ENCODE measurements around the gene KDM2A. TPM values are rescaled to one million over a fixed set of nuclear protein-coding genes. Genes with fewer than 3 reads are reported as not detected.

Gene KDM2A
- total and polyA plus RNA-seq, 2 of the 13 experiments (the other 11 are each of a cell fraction or from before 2014, with no cell fraction given): 31.3 to 31.4 TPM

DNA sequence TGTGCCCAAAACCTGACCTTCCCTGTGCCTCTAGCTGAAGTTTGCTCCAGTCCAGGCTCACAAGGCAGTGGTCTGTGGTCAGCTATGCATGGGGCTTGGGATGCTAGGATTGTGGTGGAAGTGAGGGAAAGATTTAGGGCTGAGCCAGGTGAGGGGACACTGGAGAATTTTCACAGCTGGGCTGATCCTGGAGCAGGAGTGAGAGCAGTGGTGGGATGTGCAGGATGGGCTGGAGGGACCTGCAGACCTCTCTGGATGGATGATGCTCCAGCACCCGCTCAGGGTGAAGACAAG is 23.9 kb upstream of the KDM2A start (continued):
- no peak for TF ChIP-seq JUN (CRISPR knock-in tag; IDR thresholded peaks at IDR 0.05)
- no peak for TF ChIP-seq EED (CRISPR knock-in tag; IDR thresholded peaks at IDR 0.05)

DNA sequence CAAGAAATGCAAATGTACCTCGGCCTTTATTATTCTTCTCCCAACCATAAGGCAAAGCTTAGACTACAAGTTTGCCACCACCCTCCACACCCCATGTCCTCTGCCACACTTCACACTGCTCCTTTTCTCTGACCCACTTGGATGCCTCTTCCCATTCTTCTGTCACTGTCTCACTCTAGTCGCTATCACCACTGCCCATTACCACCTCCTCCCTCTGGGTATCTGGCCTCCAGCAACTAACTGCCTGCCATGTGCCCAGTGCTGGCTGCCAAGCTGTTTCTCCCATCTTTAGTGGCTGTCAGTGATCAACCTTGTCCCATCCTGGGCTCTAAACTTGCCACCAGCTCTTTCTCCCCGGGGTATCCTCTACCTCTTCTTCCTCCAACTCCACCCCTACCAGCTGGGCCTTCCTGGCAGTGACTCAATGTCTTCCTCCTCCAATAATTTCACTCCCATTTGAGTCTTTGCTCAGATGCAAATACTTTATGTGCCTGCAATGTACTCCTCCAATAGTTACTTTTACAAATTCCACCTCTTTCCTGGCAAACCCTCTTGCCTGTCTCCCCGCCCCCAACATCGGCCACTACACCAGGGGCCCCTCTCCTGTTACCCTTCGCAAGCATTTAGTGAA is 20.1 kb upstream of the KDM2A start:
- ChIA-PET POLR2A (no interaction called here), CTCF (ENCODE audit: low intra/inter-chr PET ratio, low total read pairs) (no interaction called here)
- Histone ChIP-seq H2AFZ (ENCODE audit: low read length) (no peak overlapping the region), H3K9me3 (ENCODE audit: low read length) (no peaks in the 10 kb centered on the region), H4K20me1 (ENCODE audit: insufficient read depth, low read length) (no peaks in the 10 kb centered on the region), H3K4me1 (ENCODE audit: insufficient read depth, low read length) (peaks cover 25% of the 10 kb centered on the region), H3K4me2 (ENCODE audit: low read depth, low read length) (no peak overlapping the region), H3K4me3 (replicated peaks in 1 of 3; ENCODE audit: insufficient read depth in 1 of 3, low read depth in 2 of 3, low read length in 3 of 3) (no peak overlapping the region), H3K36me3 (replicated peaks in 1 of 2; ENCODE audit: control insufficient read depth in 1 of 2, insufficient read depth in 2 of 2, low read length in 2 of 2) (no peaks in the 10 kb centered on the region), H3K79me2 (ENCODE audit: insufficient read depth, low read length) (no peaks in the 10 kb centered on the region), H3K9ac (ENCODE audit: insufficient read depth, low read depth, low read length) (no peak overlapping the region), H3K27me3 (ENCODE audit: control insufficient read depth in 1 of 2, insufficient read depth in 2 of 2, low read length in 2 of 2) (peaks cover 0 to 7% of the 10 kb centered on the region in 2 experiments; a peak in 4 of 5 replicates), H3K27ac (ENCODE audit: extremely low read length, insufficient read depth, low read length) (no peak overlapping the region)
- in situ Hi-C loops (cut with HindIII; ENCODE audit: extremely low pct_ligation_motif_present, low pct_unique_long_range_greater_than_20kb): no loop called here
- ATAC-seq (no peak), FAIRE-seq (no peak), DNase-seq (ENCODE audit: low spot score) (no peak)
- 48% methylated on average over 6 of the region's 6 CpGs for WGBS (ENCODE audit: low lambda C conversion rate)
- intact Hi-C loops (cut with micrococcal nuclease; ENCODE audit: unreplicated experiment): no loop called here
- BruUV-seq (replicated peaks): no TSS peak
- TF ChIP-seq PTBP1 (IDR thresholded peaks at IDR 0.05; ENCODE audit: low read depth, low read length, poor library complexity, severe bottlenecking) (no peak), ZNF567 (CRISPR knock-in tag; IDR thresholded peaks at IDR 0.05; ENCODE audit: borderline replicate concordance) (no peak), MAFG (CRISPR knock-in tag; IDR thresholded peaks at IDR 0.05) (no peak), ZZZ3 (CRISPR knock-in tag; IDR thresholded peaks at IDR 0.05; ENCODE audit: borderline replicate concordance) (no peak), CREB1 (IDR thresholded peaks at IDR 0.05) (no peak), CREB1 (CRISPR knock-in tag; IDR thresholded peaks at IDR 0.05) (no peak), ELF1 (CRISPR knock-in tag; IDR thresholded peaks at IDR 0.05) (no peak), NR2F2 (IDR thresholded peaks at IDR 0.05; ENCODE audit: borderline replicate concordance, low read depth) (no peak), ZNF589 (CRISPR knock-in tag; conservative IDR thresholded peaks at IDR 0.05) (no peak), PCBP2 (optimal IDR thresholded peaks at IDR 0.05; ENCODE audit: low read depth, low read length, poor library complexity, severe bottlenecking) (no peak), DNMT3B (CRISPR knock-in tag; conservative IDR thresholded peaks at IDR 0.05) (no peak), ZNF333 (CRISPR knock-in tag; IDR thresholded peaks at IDR 0.05; ENCODE audit: borderline replicate concordance) (no peak), ZNF207 (IDR thresholded peaks at IDR 0.05; ENCODE audit: borderline replicate concordance) (no peak)
- TF ChIP-seq, protein P1, sequence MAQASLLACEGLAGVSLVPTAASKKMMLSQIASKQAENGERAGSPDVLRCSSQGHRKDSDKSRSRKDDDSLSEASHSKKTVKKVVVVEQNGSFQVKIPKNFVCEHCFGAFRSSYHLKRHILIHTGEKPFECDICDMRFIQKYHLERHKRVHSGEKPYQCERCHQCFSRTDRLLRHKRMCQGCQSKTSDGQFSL (CRISPR knock-in tag; IDR thresholded peaks at IDR 0.05): no peak
- TF ChIP-seq, protein P2, sequence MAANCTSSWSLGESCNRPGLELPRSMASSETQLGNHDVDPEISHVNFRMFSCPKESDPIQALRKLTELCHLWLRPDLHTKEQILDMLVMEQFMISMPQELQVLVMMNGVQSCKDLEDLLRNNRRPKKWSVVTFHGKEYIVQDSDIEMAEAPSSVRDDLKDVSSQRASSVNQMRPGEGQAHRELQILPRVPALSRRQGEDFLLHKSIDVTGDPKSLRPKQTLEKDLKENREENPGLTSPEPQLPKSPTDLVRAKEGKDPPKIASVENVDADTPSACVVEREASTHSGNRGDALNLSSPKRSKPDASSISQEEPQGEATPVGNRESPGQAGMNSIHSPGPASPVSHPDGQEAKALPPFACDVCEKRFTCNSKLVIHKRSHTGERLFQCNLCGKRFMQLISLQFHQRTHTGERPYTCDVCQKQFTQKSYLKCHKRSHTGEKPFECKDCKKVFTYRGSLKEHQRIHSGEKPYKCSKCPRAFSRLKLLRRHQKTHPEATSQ (CRISPR knock-in tag; IDR thresholded peaks at IDR 0.05; ENCODE audit: borderline replicate concordance): no peak
- TF ChIP-seq, protein P3, sequence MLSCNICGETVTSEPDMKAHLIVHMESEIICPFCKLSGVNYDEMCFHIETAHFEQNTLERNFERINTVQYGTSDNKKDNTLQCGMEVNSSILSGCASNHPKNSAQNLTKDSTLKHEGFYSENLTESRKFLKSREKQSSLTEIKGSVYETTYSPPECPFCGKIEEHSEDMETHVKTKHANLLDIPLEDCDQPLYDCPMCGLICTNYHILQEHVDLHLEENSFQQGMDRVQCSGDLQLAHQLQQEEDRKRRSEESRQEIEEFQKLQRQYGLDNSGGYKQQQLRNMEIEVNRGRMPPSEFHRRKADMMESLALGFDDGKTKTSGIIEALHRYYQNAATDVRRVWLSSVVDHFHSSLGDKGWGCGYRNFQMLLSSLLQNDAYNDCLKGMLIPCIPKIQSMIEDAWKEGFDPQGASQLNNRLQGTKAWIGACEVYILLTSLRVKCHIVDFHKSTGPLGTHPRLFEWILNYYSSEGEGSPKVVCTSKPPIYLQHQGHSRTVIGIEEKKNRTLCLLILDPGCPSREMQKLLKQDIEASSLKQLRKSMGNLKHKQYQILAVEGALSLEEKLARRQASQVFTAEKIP (CRISPR knock-in tag; IDR thresholded peaks at IDR 0.05; ENCODE audit: borderline replicate concordance): no peak
- TF ChIP-seq, protein P4, sequence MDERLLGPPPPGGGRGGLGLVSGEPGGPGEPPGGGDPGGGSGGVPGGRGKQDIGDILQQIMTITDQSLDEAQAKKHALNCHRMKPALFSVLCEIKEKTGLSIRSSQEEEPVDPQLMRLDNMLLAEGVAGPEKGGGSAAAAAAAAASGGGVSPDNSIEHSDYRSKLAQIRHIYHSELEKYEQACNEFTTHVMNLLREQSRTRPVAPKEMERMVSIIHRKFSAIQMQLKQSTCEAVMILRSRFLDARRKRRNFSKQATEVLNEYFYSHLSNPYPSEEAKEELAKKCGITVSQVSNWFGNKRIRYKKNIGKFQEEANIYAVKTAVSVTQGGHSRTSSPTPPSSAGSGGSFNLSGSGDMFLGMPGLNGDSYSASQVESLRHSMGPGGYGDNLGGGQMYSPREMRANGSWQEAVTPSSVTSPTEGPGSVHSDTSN (CRISPR knock-in tag; IDR thresholded peaks at IDR 0.05): no peak
